ENCODE results near the gene LIN7A.
"Not testable (repeated sequence)": the region's sequence is repeated elsewhere in the genome, so short reads cannot be mapped to it uniquely, and the experiment has no call there.

Gene LIN7A

GRCh38 chr12:80805106-80805505 is 132.6 kb downstream of the LIN7A start:
- DNase-seq: no peak

GRCh38 chr12:80802652-80803400 is 134.9 kb downstream of the LIN7A start:
- no peak for DNase-seq

- peak; percentile 16 to 34 for DNase-seq
Observed at GRCh38 chr12:80798281-80798680, 139.5 kb downstream of the LIN7A start.

- peak in 1 of 2 experiments; percentile 6 for DNase-seq
Observed at GRCh38 chr12:80794551-80794950, 143.2 kb downstream of the LIN7A start.

GRCh38 chr12:80792861-80793260 is 144.9 kb downstream of the LIN7A start:
- no peak for DNase-seq

GRCh38 chr12:80791863-80792262 is 145.9 kb downstream of the LIN7A start:
- no peak for DNase-seq

GRCh38 chr12:80788407-80788806 is 149.3 kb downstream of the LIN7A start:
- DNase-seq: not testable (repeated sequence)

GRCh38 chr12:80782963-80783470 is 154.7 kb downstream of the LIN7A start:
- DNase-seq: not testable (repeated sequence)

GRCh38 chr12:80781313-80781712 is 156.4 kb downstream of the LIN7A start:
- no peak for DNase-seq

- no peak for DNase-seq
Observed at GRCh38 chr12:80780746-80781145, 157.0 kb downstream of the LIN7A start.

GRCh38 chr12:80778005-80778541 is 159.7 kb downstream of the LIN7A start:
- DNase-seq: peak; percentile 83 to 94

GRCh38 chr12:80777587-80777986 is 160.1 kb downstream of the LIN7A start:
- no peak for DNase-seq

GRCh38 chr12:80776706-80777105 is 161.0 kb downstream of the LIN7A start:
- DNase-seq: no peak

- DNase-seq: no peak
Observed at GRCh38 chr12:80770958-80771357, 166.8 kb downstream of the LIN7A start.

GRCh38 chr12:80769553-80770140 is 168.1 kb downstream of the LIN7A start:
- no peak for DNase-seq

- no peak for DNase-seq
Observed at GRCh38 chr12:80766897-80767296, 170.8 kb downstream of the LIN7A start.

- DNase-seq: no peak
Observed at GRCh38 chr12:80766210-80766609, 171.5 kb downstream of the LIN7A start.

- peak; percentile 58 to 68 for DNase-seq
Observed at GRCh38 chr12:80763874-80764273, 173.9 kb downstream of the LIN7A start.

GRCh38 chr12:80761838-80762237 is 175.9 kb downstream of the LIN7A start:
- DNase-seq: no peak

GRCh38 chr12:80756875-80757274 is 180.9 kb downstream of the LIN7A start:
- DNase-seq: no peak

- DNase-seq: no peak
Observed at GRCh38 chr12:80754274-80754673, 183.5 kb downstream of the LIN7A start.

GRCh38 chr12:80752464-80752863 is 185.3 kb downstream of the LIN7A start:
- DNase-seq: no peak

GRCh38 chr12:80749456-80749855 is 188.3 kb downstream of the LIN7A start:
- DNase-seq: no peak

GRCh38 chr12:80747800-80748199 is 189.9 kb downstream of the LIN7A start:
- DNase-seq: no peak

All from NCI-H2081 (cell line).